Measurements from ENCODE around the gene SLC12A3.

GRCh38 chr16:56944954-56945839 lies 80.2 kb downstream of the SLC12A3 start:
- no peak for TF ChIP-seq POLR2A (IDR thresholded peaks at IDR 0.05; ENCODE audit: low read length)
- TF ChIP-seq GATA1 (IDR thresholded peaks at IDR 0.05; ENCODE audit: low read depth, low read length), result no peak

Data from erythroblast (primary cell).